Testis (tissue), 3 donors: ENCODE measurements around the gene SDHB. TPM values are rescaled to one million over a fixed set of nuclear protein-coding genes. Genes with fewer than 3 reads are reported as not detected.

Experiments used
- DNase-seq: peaks from one replicate; pipeline ENCODE4 v3.0.0-alpha.2; 2019
- H3K27ac ChIP-seq, 2 donors: fragments of 200-600 bp; sonication (generic); one replicate each; pipeline ENCODE4 v1.5.1; 2019
- H3K27me3 ChIP-seq: fragments of 200-600 bp; sonication (generic); one replicate; pipeline ENCODE4 v1.5.1; 2019
- H3K36me3 ChIP-seq: fragments of 200-600 bp; sonication (generic); one replicate; pipeline ENCODE4 v1.5.1; 2017; ENCODE audit warnings: low read depth; ENCODE audit errors: missing control alignments
- H3K4me1 ChIP-seq: fragments of 200-600 bp; sonication (generic); one replicate; pipeline ENCODE4 v1.5.1; 2019
- H3K4me3 ChIP-seq, 2 donors: fragments of 200-600 bp; sonication (generic); one replicate each; pipeline ENCODE4 v1.5.1; 2017 to 2019
- H3K9me3 ChIP-seq: fragments of 200-600 bp; sonication (generic); one replicate; pipeline ENCODE4 v1.5.1; 2017
- POLR2A ChIP-seq: fragments of 450-650 bp; IDR thresholded peaks from one replicate; pipeline ENCODE4 v1.6.1; 2017; ENCODE audit warnings: antibody characterized with exemption, mild to moderate bottlenecking, moderate library complexity
- WGBS, 2 donors: methylation state at CpG; one replicate each; pipeline ENCODE4 v1.1.5; 2018; 5-methylcytosine and 5-hydroxymethylcytosine counted together
- intact Hi-C: fragments of 100-400 bp; cut with DNase I; formaldehyde crosslinking; loops from one replicate; pipeline ENCODE4 v1.15.1; 2023; ENCODE audit warnings: low total_unique reads
- polyA plus RNA-seq: library from polyadenylated mRNA; stranded (reverse); fragments of 350-450 nt; fragmentation: Illumina TruSeq; extraction: RNeasy Lipid Tissue Mini Kit (QIAGEN cat#74804); gene quantifications from one replicate; pipeline ENCODE4 v1.2.3, GENCODE V29; 2014; ENCODE audit warnings: low read depth, low replicate concordance; ENCODE audit not compliant: insufficient read depth
- total RNA-seq, 2 donors: library from RNA; depleted of rRNA; stranded (reverse); fragments of >200 nt; gene quantifications; one replicate each; pipeline ENCODE4 v1.2.3, GENCODE V29; 2016
- TF ChIP-seq, protein P1 (sequence below), 3 experiments: fragments of 450-650 bp in 2 of 3; fragments of 200-600 bp in 1 of 3; sonication (generic) in 1 of 3; IDR thresholded peaks; one replicate each; pipeline ENCODE4 v1.5.1; 2016 to 2019; ENCODE audit warnings: antibody characterized with exemption in 3 of 3, mild to moderate bottlenecking in 2 of 3, moderate library complexity in 1 of 3

SDHB gene
- total and polyA plus RNA-seq, 3 donors from 2014 or later: 96.1 to 160 (median 107) TPM

DNA sequence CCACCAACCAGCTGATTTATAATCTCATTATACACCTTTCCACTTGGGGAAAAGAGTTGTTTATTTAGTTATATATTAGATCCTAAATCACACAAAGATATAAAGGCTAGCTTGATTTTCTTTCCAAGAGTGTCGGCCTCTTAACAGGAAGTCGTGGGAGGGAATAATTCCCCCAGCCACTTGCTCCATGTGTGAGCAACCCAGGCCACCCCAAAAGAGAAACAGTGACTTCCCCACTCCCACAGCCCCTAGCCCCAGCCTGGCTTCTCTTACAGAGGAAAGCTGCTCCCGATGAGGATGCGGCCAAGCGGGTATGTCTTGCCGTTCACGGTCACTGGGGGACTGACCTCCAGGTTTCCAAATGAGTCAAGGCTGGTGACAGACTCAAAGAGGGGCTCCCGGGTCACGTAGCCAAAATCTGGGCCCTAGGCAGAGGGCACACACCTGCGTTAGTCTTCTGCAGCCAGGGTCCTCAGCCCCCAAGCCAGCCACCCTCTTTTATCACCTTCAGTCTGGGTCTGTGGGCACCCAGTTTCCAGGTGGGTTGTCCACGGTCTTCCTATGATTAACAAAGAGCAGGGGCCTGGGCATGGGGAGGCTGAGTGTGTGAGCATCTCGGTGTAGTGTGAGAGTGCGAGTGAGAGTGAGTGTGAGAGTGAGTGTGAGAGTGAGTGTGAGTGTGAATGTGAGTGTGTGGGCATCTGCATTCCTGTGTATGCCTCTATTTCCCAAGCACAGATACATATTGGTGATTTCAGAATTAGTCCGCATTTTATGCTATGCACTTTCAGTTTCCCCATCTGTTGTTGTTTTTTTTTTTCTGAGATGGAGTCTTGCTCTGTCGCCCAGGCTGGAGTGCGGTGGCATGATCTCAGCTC lies 25.4 kb upstream of the SDHB start:
- Histone ChIP-seq H3K36me3 (no peaks in the 10 kb centered on the region), H3K9me3 (no peaks in the 10 kb centered on the region), H3K27me3 (no peaks in the 10 kb centered on the region), H3K27ac (no peak overlapping the region), H3K4me3 (no peak overlapping the region), H3K4me1 (no peaks in the 10 kb centered on the region)
- WGBS, 2 donors: 85 to 87% methylated on average over 14 to 16 of the region's 16 CpGs
- intact Hi-C loops: no loop called here
- DNase-seq: no peak
- TF ChIP-seq, protein P1, sequence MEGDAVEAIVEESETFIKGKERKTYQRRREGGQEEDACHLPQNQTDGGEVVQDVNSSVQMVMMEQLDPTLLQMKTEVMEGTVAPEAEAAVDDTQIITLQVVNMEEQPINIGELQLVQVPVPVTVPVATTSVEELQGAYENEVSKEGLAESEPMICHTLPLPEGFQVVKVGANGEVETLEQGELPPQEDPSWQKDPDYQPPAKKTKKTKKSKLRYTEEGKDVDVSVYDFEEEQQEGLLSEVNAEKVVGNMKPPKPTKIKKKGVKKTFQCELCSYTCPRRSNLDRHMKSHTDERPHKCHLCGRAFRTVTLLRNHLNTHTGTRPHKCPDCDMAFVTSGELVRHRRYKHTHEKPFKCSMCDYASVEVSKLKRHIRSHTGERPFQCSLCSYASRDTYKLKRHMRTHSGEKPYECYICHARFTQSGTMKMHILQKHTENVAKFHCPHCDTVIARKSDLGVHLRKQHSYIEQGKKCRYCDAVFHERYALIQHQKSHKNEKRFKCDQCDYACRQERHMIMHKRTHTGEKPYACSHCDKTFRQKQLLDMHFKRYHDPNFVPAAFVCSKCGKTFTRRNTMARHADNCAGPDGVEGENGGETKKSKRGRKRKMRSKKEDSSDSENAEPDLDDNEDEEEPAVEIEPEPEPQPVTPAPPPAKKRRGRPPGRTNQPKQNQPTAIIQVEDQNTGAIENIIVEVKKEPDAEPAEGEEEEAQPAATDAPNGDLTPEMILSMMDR (IDR thresholded peaks at IDR 0.05): no peak

DNA sequence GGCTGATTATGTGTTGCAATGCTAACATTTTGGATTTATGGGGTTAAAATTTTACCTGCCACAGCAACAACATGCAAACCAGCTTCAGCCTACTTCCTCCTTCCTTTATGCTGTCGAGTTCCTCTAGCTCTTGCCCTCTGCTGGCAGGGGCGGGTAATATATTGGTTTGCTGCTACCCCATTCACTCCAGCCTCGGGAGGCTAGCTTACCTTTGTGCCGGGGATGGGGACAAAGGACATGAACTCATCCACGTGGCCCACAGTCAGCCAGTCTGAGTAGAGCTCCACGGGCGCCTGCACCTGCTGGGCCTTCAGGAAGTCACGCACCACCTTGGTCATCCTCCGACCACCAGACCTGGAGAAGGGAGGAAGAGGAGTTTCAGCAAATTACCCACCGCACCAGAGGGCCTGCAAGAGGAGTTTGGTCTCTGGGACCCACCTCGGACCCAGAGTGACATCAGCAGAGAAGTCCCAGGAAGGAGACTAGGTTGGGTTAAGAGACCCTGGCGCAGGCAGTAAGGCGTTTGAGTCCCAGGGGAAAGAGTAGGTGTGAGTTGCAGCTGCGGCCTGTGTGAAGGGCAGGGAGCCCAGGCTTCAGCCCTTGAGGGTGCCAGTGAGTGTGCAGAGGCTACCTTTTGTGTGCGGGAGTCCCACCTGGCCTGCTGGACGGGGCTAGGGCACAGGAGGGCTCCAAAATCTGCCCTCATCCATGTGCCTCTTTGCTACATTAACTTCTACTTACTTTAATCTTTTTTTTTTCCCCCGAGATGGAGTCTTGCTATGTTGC lies 21.8 kb upstream of the SDHB start:
- H3K27me3 ChIP-seq: no peaks in the 10 kb centered on the region
- H3K36me3 ChIP-seq: no peaks in the 10 kb centered on the region
- H3K27ac ChIP-seq: no peak overlapping the region
- WGBS, 2 donors: 75 to 80% methylated on average over 16 to 17 of the region's 17 CpGs
- no peak for TF ChIP-seq POLR2A
- TF ChIP-seq, protein P1 (IDR thresholded peaks at IDR 0.05): no peak
- intact Hi-C loops: no loop called here
- no peak overlapping the region for H3K4me3 ChIP-seq
- no peaks in the 10 kb centered on the region for H3K9me3 ChIP-seq
- H3K4me1 ChIP-seq: no peaks in the 10 kb centered on the region
- no peak for DNase-seq

DNA sequence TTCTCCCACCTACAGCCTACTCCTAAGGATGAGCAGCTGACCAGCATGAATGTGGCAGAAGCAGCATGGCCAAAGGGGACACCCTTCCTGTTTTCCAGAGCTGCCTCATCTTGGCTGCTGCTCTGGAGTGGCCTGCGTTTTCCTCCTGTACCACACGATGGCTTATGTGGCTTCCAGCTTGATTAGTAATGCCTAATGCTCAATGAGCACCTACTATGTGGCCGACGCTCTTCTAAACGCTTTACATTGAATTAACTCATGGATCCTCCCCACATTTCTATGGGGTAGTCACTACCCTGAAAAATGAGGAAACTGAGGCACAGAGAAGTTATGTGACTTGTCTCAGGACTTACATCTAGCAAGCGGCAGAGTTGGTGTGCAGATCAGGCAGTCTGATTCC lies 18.0 kb upstream of the SDHB start:
- DNase-seq: no peak
- TF ChIP-seq POLR2A: no peak
- TF ChIP-seq, protein P1 (IDR thresholded peaks at IDR 0.05): no peak
- no peaks in the 10 kb centered on the region for H3K9me3 ChIP-seq
- no peak overlapping the region for H3K27ac ChIP-seq
- WGBS, 2 donors: 74 to 76% methylated on average over 6 of the region's 6 CpGs
- no peaks in the 10 kb centered on the region for H3K27me3 ChIP-seq
- intact Hi-C loops: no loop called here
- H3K4me1 ChIP-seq: no peaks in the 10 kb centered on the region
- no peak overlapping the region for H3K4me3 ChIP-seq
- H3K36me3 ChIP-seq: no peaks in the 10 kb centered on the region

DNA sequence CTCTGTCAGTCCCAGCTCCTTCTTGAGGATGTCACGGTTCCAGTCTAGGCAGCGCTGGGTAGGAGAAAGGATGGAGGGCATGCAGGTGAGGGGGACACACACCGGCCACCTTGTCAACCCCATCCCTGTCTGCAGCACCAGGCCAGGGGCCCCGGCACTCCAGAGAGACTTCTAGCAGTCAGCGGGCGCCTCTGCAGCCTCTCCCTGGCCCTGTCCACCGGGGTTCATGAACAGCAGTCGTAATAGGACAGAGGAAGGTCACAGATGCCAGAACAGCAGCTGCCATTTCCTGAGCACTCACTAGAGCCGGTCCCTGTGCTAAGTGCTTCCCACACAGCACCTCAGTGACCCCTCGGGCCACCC lies 16.3 kb upstream of the SDHB start:
- no peaks in the 10 kb centered on the region for H3K36me3 ChIP-seq
- H3K4me1 ChIP-seq: no peaks in the 10 kb centered on the region
- H3K9me3 ChIP-seq: no peaks in the 10 kb centered on the region
- H3K27ac ChIP-seq: no peak overlapping the region
- intact Hi-C loops: no loop called here
- WGBS, 2 donors: 56 to 78% methylated on average over 2 to 7 of the region's 10 CpGs
- no peak for DNase-seq
- no peak for TF ChIP-seq POLR2A
- TF ChIP-seq, protein P1 (IDR thresholded peaks at IDR 0.05): no peak
- H3K4me3 ChIP-seq: no peak overlapping the region
- H3K27me3 ChIP-seq: no peaks in the 10 kb centered on the region
